ENCODE results near the gene SH3RF3.

DNA sequence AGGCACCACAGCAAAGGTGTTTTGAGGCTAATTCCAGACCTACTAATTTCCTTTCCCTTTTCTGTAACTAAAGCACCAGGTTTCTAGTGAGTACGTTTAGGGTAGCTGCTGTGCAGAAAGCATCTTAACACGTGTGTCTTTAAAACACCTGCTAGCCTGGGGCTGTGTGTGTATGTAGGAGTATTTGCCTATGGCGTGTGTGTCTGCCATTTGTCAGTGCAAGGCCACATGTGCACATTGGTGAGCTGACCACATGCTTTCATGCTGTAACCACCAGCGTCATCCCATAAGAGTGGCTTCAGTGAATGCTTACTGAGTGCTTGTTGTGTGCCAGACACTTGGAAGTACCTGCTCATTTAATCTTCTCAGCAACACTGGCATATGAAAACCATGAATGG is 243.2 kb downstream of the SH3RF3 start:
- no peak for TF ChIP-seq POLR2AphosphoS5 (IDR thresholded peaks at IDR 0.05)
- TF ChIP-seq, protein P1, sequence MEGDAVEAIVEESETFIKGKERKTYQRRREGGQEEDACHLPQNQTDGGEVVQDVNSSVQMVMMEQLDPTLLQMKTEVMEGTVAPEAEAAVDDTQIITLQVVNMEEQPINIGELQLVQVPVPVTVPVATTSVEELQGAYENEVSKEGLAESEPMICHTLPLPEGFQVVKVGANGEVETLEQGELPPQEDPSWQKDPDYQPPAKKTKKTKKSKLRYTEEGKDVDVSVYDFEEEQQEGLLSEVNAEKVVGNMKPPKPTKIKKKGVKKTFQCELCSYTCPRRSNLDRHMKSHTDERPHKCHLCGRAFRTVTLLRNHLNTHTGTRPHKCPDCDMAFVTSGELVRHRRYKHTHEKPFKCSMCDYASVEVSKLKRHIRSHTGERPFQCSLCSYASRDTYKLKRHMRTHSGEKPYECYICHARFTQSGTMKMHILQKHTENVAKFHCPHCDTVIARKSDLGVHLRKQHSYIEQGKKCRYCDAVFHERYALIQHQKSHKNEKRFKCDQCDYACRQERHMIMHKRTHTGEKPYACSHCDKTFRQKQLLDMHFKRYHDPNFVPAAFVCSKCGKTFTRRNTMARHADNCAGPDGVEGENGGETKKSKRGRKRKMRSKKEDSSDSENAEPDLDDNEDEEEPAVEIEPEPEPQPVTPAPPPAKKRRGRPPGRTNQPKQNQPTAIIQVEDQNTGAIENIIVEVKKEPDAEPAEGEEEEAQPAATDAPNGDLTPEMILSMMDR (IDR thresholded peaks at IDR 0.05), result no peak
